ENCODE data around the gene CEL.
"Not testable (repeated sequence)": the region's sequence is repeated elsewhere in the genome, so short reads cannot be mapped to it uniquely, and the experiment has no call there.

Gene CEL
- long read RNA-seq, partial matches to known transcripts: 0 of 1 reads
- long read RNA-seq, other reads (novel, unspliced or antisense): 1 of 1 reads

DNA sequence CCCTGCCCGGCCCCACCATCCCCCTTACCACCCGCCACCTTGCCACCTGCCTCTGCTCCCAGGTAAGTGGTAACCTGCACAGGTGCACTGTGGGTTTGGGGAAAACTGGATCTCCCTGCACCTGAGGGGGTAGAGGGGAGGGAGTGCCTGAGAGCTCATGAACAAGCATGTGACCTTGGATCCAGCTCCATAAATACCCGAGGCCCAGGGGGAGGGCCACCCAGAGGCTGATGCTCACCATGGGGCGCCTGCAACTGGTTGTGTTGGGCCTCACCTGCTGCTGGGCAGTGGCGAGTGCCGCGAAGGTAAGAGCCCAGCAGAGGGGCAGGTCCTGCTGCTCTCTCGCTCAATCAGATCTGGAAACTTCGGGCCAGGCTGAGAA is at the start of gene CEL:
CEL (plus strand) TSS at position 218 of the 382 bp plus-strand sequence; CDS start at position 240, 22 bp downstream.
- not testable (repeated sequence) for DNase-seq (ENCODE audit: low read depth in 1 of 2, low spot score in 1 of 2); H3K27me3 ChIP-seq (ENCODE audit: insufficient read depth, poor library complexity, severe bottlenecking); H3K4me3 ChIP-seq (replicated peaks; ENCODE audit: insufficient read depth, low read length)
- peak within 1 kb of the TSS; percentile 40 for H3K27ac ChIP-seq (replicated peaks)

DNA sequence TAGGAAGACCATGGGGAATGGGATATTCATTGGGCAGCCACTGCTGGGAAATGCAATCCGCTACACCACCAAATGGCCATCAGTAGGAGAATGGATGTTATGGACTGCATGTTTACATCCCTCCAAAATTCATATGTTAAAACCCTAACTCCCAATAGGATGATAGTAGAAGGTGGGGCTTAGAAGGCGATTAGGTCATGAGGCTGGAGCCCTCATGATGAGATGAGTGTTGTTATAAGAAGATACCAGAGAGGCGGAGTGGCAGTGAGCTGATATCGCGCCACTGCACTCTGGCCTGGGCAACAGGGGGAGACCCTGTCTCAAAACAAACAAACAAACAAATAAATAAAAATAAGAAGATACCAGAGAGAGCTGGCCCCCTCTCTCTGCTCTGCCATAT is 47.1 kb upstream of the CEL start:
- H3K4me3 ChIP-seq (replicated peaks; ENCODE audit: insufficient read depth, low read length): no peak overlapping the region
- no peak overlapping the region for H3K27ac ChIP-seq (replicated peaks)
- DNase-seq (ENCODE audit: low read depth in 1 of 2, low spot score in 1 of 2): no peak
- H3K27me3 ChIP-seq (ENCODE audit: insufficient read depth, poor library complexity, severe bottlenecking): no peaks in the 10 kb centered on the region
- TF ChIP-seq SPI1 (IDR thresholded peaks at IDR 0.05; ENCODE audit: borderline replicate concordance, low read depth) (no peak), POLR2AphosphoS5 (IDR thresholded peaks at IDR 0.05; ENCODE audit: low read depth) (no peak), CTCF (IDR thresholded peaks at IDR 0.05; ENCODE audit: insufficient read depth, low read length) (no peak), GABPA (IDR thresholded peaks at IDR 0.05; ENCODE audit: low read depth) (no peak)
- TF ChIP-seq, protein P1, sequence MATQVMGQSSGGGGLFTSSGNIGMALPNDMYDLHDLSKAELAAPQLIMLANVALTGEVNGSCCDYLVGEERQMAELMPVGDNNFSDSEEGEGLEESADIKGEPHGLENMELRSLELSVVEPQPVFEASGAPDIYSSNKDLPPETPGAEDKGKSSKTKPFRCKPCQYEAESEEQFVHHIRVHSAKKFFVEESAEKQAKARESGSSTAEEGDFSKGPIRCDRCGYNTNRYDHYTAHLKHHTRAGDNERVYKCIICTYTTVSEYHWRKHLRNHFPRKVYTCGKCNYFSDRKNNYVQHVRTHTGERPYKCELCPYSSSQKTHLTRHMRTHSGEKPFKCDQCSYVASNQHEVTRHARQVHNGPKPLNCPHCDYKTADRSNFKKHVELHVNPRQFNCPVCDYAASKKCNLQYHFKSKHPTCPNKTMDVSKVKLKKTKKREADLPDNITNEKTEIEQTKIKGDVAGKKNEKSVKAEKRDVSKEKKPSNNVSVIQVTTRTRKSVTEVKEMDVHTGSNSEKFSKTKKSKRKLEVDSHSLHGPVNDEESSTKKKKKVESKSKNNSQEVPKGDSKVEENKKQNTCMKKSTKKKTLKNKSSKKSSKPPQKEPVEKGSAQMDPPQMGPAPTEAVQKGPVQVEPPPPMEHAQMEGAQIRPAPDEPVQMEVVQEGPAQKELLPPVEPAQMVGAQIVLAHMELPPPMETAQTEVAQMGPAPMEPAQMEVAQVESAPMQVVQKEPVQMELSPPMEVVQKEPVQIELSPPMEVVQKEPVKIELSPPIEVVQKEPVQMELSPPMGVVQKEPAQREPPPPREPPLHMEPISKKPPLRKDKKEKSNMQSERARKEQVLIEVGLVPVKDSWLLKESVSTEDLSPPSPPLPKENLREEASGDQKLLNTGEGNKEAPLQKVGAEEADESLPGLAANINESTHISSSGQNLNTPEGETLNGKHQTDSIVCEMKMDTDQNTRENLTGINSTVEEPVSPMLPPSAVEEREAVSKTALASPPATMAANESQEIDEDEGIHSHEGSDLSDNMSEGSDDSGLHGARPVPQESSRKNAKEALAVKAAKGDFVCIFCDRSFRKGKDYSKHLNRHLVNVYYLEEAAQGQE (IDR thresholded peaks at IDR 0.05; ENCODE audit: insufficient replicate concordance, low read depth): no peak

GRCh38 chr9:133023117-133023890 is 38.5 kb upstream of the CEL start:
- TF ChIP-seq, protein P1 (IDR thresholded peaks at IDR 0.05; ENCODE audit: insufficient replicate concordance, low read depth): no peak
- TF ChIP-seq POLR2AphosphoS5 (IDR thresholded peaks at IDR 0.05; ENCODE audit: low read depth) (no peak), CTCF (IDR thresholded peaks at IDR 0.05; ENCODE audit: insufficient read depth, low read length) (no peak), SPI1 (IDR thresholded peaks at IDR 0.05; ENCODE audit: borderline replicate concordance, low read depth) (no peak), GABPA (IDR thresholded peaks at IDR 0.05; ENCODE audit: low read depth) (no peak)
- no peak overlapping the region for H3K27ac ChIP-seq (replicated peaks)
- no peak overlapping the region for H3K4me3 ChIP-seq (replicated peaks; ENCODE audit: insufficient read depth, low read length)
- H3K27me3 ChIP-seq (ENCODE audit: insufficient read depth, poor library complexity, severe bottlenecking): no peaks in the 10 kb centered on the region
- DNase-seq (ENCODE audit: low read depth in 1 of 2, low spot score in 1 of 2): peak in 1 of 2 experiments; percentile 85

DNA sequence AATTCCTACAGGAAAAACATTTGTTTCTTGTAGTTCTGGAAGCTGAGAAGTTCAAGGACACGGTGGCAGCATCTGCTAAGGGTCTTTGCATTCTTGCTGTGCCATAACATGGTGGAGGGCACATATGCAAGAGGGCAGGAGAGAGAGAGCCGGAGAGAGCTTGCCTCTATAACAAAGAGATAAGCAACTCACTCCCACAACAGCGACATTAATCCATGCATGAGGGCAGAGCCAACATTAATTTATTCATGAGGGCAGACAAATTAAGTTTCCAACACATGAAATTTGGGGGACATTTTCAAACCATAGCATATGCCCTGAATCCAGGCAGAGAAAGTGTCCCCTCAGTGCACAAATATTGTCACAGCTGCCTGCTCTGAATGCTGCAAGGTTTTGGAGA is 35.4 kb upstream of the CEL start:
- DNase-seq (ENCODE audit: low read depth in 1 of 2, low spot score in 1 of 2): no peak
- no peak overlapping the region for H3K27ac ChIP-seq (replicated peaks)
- no peaks in the 10 kb centered on the region for H3K27me3 ChIP-seq (ENCODE audit: insufficient read depth, poor library complexity, severe bottlenecking)
- no peak for TF ChIP-seq CTCF (IDR thresholded peaks at IDR 0.05; ENCODE audit: insufficient read depth, low read length)
- TF ChIP-seq SPI1 (IDR thresholded peaks at IDR 0.05; ENCODE audit: borderline replicate concordance, low read depth): no peak
- TF ChIP-seq, protein P1 (IDR thresholded peaks at IDR 0.05; ENCODE audit: insufficient replicate concordance, low read depth): no peak
- no peak for TF ChIP-seq GABPA (IDR thresholded peaks at IDR 0.05; ENCODE audit: low read depth)
- no peak for TF ChIP-seq POLR2AphosphoS5 (IDR thresholded peaks at IDR 0.05; ENCODE audit: low read depth)
- H3K4me3 ChIP-seq (replicated peaks; ENCODE audit: insufficient read depth, low read length): no peak overlapping the region

Measured in HL-60 (cell line).